Measurements from ENCODE around the gene BMAL2. TPM values are rescaled to one million over a fixed set of nuclear protein-coding genes. Genes with fewer than 3 reads are reported as not detected.

The BMAL2 gene
- total RNA-seq, 2 donors from 2014 or later: 12.0 to 19.9 TPM

DNA sequence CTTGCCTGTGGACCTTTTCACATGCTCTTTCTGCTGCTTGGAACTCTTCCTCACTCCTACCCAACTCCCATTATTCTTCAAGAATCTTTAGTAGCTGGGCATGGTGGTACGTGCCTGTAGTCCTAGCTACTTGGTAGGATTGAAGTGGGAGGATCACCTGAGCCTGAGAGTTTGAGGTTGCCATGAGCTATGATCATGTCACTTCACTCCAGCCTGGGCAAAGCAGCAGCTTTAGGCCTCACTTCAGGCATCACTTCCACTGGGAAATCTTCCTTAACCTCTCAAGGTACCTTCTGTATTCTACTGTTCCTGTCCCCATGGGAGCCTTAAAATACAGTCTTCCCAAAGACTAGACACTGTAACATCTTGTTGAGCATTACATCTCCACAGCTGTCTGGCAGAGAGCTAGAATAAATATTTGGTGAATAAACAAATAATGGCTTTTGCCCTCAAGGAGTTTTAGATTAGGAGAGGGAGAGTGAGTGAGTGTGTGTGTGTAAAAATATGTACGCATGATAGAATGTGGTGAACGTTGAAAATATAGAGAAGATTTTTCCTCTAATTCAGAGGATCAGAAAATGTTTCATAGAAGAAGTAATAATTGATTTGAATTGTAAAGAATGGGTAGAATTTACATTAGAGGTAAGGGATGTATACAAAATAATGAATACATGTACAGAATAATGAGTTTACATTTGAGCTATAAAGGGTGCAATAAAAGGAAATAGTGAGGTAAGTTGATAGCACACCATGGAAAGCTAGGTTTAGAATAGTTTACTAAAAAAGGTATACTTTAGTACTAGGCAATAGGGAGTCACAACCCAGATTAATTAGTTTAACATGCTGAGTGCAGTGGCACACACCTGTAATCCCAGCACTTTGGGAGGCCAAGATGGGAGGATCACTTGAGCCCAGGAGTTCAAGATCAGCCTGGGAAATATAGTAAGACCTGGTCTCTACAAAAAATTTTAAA lies 29.2 kb upstream of the BMAL2 start:
- no peak overlapping the region for H3K4me3 Mint-ChIP-seq
- no peak for ATAC-seq (replicated peaks)
- H3K9me3 Mint-ChIP-seq: no peaks in the 10 kb centered on the region
- peaks cover 42% of the 10 kb centered on the region for H3K36me3 Mint-ChIP-seq (ENCODE audit: low read depth)
- peak overlapping the region; percentile 5 for H3K27ac Mint-ChIP-seq
- H3K4me1 Mint-ChIP-seq: peaks cover 9% of the 10 kb centered on the region
- H3K27me3 Mint-ChIP-seq: no peaks in the 10 kb centered on the region

DNA sequence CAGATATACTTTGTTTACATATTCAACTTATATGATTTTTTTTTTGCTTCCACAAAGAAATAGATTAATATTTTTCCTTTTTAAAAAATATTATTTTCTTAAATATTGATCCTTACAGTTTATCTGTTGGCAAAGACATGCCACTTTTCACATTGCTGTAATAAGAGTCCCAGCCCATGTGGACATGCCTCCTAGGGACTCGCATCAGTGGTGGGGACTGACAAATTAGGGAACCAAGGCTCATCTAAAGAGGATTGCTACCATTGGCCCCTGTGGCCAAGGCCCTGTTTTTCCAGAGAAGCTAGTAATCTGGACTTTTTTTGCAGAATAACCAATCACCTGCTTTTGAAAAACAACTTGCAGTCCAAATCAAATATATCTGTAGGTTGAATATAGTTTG lies 27.8 kb upstream of the BMAL2 start:
- ATAC-seq (replicated peaks): no peak
- no peak overlapping the region for H3K27ac Mint-ChIP-seq
- no peaks in the 10 kb centered on the region for H3K4me1 Mint-ChIP-seq
- H3K36me3 Mint-ChIP-seq (ENCODE audit: low read depth): peaks cover 38% of the 10 kb centered on the region
- no peak overlapping the region for H3K4me3 Mint-ChIP-seq
- H3K9me3 Mint-ChIP-seq: no peaks in the 10 kb centered on the region
- no peaks in the 10 kb centered on the region for H3K27me3 Mint-ChIP-seq

- H3K4me1 Mint-ChIP-seq: no peaks in the 10 kb centered on the region
- ATAC-seq (replicated peaks): no peak
- no peaks in the 10 kb centered on the region for H3K9me3 Mint-ChIP-seq
- H3K27me3 Mint-ChIP-seq: no peaks in the 10 kb centered on the region
- H3K27ac Mint-ChIP-seq: no peak overlapping the region
- no peak overlapping the region for H3K4me3 Mint-ChIP-seq
- H3K36me3 Mint-ChIP-seq (ENCODE audit: low read depth): peaks cover 36% of the 10 kb centered on the region
Observed at GRCh38 chr12:27305673-27306456, 26.8 kb upstream of the BMAL2 start.

DNA sequence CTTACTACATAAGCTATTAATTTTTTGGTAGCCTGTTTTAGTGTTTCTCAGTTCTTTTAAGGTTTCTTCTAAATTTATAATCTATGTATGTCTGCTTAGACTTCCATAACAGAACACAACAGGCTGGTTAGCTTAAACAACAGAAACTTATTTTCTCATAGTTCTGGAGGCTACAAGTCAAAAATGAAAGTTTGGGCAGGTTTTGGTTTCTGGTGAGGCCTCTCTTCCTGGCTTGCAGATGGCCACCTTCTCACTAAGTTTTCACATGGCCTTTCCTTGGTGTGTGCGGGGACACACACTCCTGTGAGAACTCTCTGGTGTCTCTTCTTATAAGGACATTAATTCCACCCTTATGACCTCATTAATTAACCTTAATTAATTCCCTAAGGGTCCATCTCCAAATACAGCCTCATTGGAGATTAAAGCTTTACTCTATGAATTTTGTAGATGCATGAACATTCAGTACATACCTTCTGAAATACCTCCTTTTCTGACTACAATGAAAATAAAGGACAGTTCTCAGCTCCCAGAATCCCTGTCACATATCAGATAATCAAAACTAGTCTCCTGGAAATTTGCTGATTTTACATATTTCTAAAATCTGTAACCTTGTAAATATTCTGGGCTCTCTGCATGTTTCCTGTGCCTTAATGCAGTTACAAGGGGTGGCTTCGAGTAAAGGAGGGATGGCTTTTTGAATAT lies 23.2 kb upstream of the BMAL2 start:
- no peak overlapping the region for H3K27ac Mint-ChIP-seq
- H3K9me3 Mint-ChIP-seq: no peaks in the 10 kb centered on the region
- no peaks in the 10 kb centered on the region for H3K27me3 Mint-ChIP-seq
- H3K4me1 Mint-ChIP-seq: no peaks in the 10 kb centered on the region
- peaks cover 61% of the 10 kb centered on the region for H3K36me3 Mint-ChIP-seq (ENCODE audit: low read depth)
- no peak for ATAC-seq (replicated peaks)
- H3K4me3 Mint-ChIP-seq: no peak overlapping the region

DNA sequence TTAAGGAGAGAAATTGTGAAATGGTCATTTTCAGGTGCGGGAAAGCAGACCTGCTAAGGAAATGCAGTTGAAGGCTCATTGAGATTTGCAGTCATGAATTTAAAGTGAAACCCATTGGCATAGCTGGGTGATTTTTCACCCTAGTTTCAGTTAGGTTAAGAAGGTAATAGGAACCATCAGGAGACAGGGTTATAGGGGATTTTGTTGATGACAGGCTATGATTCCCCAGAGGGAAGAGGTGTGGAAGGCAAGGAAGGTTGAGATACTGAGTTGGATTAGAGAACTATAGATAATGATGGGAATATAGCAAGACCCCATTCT lies 22.7 kb upstream of the BMAL2 start:
- Mint-ChIP-seq H3K4me1 (no peaks in the 10 kb centered on the region), H3K36me3 (ENCODE audit: low read depth) (peaks cover 66% of the 10 kb centered on the region), H3K27me3 (no peaks in the 10 kb centered on the region), H3K27ac (no peak overlapping the region), H3K4me3 (no peak overlapping the region), H3K9me3 (no peaks in the 10 kb centered on the region)
- ATAC-seq (replicated peaks): no peak

DNA sequence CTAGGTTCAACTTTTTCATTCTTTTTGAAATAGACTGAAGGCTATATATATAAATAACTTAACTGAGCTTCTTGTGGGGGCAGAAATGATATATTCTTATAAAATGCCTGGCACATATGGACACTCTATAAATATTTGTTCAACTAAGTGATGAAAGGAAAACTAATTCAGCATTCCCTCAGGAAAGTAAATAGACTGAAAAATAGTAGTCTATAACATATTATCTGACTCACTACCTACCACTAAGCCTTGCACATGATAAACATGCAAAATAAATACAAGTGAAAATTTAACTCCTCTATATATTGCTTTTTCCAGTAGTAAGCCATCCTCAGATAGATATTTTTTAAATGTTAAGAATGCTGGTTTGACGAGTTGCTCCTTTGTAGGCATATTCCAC lies 15.7 kb upstream of the BMAL2 start:
- H3K36me3 Mint-ChIP-seq (ENCODE audit: low read depth): peaks cover 75% of the 10 kb centered on the region

DNA sequence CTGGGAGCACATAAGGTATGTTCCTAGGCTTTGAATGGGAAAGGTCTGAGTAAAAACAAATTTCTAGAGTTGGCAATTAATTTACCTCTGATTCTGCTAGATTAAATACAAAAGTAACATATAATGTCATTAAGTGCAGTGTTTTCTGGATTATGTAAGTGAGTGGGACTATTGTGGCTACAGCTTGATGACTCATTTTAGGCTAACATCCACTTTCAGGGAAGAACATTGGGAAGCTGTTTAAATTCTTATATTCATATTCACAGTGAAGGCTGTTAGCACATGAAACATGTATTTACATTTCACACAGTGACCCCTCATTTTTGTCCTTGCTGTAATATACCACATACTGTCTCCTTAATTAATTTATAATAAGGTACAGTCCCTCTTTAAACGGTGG lies 13.2 kb upstream of the BMAL2 start:
- ATAC-seq (replicated peaks): no peak
- no peaks in the 10 kb centered on the region for H3K9me3 Mint-ChIP-seq
- peaks cover 67% of the 10 kb centered on the region for H3K36me3 Mint-ChIP-seq (ENCODE audit: low read depth)
- H3K4me1 Mint-ChIP-seq: no peaks in the 10 kb centered on the region
- H3K27ac Mint-ChIP-seq: no peak overlapping the region
- H3K27me3 Mint-ChIP-seq: no peaks in the 10 kb centered on the region
- H3K4me3 Mint-ChIP-seq: no peak overlapping the region

More for the DNA sequence above, 15.7 kb upstream of the BMAL2 start:
- no peaks in the 10 kb centered on the region for H3K4me1 Mint-ChIP-seq
- H3K9me3 Mint-ChIP-seq: no peaks in the 10 kb centered on the region
- ATAC-seq (replicated peaks): no peak
- no peak overlapping the region for H3K4me3 Mint-ChIP-seq
- H3K27ac Mint-ChIP-seq: no peak overlapping the region
- no peaks in the 10 kb centered on the region for H3K27me3 Mint-ChIP-seq

GRCh38 chr12:27319848-27320247 lies 12.8 kb upstream of the BMAL2 start:
- no peak for ATAC-seq (replicated peaks)
- Mint-ChIP-seq H3K9me3 (no peaks in the 10 kb centered on the region), H3K4me1 (no peaks in the 10 kb centered on the region), H3K36me3 (ENCODE audit: low read depth) (peaks cover 62% of the 10 kb centered on the region), H3K27me3 (no peaks in the 10 kb centered on the region), H3K27ac (no peak overlapping the region), H3K4me3 (no peak overlapping the region)

GRCh38 chr12:27324530-27324929 lies 8.1 kb upstream of the BMAL2 start:
- no peak for ATAC-seq (replicated peaks)

GRCh38 chr12:27330846-27331245 lies 1.8 kb upstream of the BMAL2 start:
- H3K9me3 Mint-ChIP-seq: no peaks in the 10 kb centered on the region
- H3K36me3 Mint-ChIP-seq (ENCODE audit: low read depth): peaks cover 5% of the 10 kb centered on the region
- no peak for ATAC-seq (replicated peaks)
- peaks cover 19% of the 10 kb centered on the region for H3K27me3 Mint-ChIP-seq
- peaks cover 34% of the 10 kb centered on the region for H3K4me1 Mint-ChIP-seq
- peak overlapping the region; percentile 90 for H3K4me3 Mint-ChIP-seq
- H3K27ac Mint-ChIP-seq: peak overlapping the region; percentile 93

More at GRCh38 chr12:27324530-27324929, 8.1 kb upstream of the BMAL2 start:
- Mint-ChIP-seq H3K9me3 (no peaks in the 10 kb centered on the region), H3K27me3 (no peaks in the 10 kb centered on the region), H3K4me3 (no peak overlapping the region), H3K4me1 (peaks cover 5% of the 10 kb centered on the region), H3K27ac (no peak overlapping the region), H3K36me3 (ENCODE audit: low read depth) (peaks cover 29% of the 10 kb centered on the region)

DNA sequence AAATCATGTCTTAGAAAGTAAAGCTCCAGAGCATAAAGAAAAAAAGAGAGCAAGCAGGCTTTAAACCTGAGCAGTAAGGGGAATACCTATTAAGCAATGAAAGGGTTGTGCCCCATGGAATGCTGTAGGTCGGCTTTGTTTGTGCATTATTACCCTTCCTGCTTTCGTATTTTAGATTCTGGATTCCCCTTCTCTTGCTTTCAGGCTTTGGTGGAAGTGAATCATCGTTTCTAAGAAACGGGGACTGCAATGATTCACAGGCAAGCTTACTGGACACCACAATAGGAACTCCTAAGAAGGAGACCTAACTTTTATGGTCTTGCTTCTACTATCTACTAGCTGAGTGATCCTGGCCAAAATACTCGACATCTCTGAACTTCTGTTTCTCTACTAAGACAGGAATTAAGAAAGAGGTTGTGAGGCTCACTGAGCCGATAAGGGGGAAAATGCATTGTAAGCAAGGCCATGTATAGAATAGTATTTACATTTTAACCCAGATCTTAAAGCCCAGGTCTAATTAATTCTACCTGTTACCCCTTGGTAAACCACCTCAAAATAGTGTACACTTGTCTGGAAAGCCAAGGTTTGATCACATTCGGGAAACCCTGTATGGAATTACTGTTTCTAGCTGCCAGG lies 1.2 kb upstream of the BMAL2 start:
- peak; percentile 85 for ATAC-seq (replicated peaks)
- H3K27ac Mint-ChIP-seq: peak overlapping the region; percentile 93
- peaks cover 19% of the 10 kb centered on the region for H3K27me3 Mint-ChIP-seq
- H3K9me3 Mint-ChIP-seq: no peaks in the 10 kb centered on the region
- peaks cover 34% of the 10 kb centered on the region for H3K4me1 Mint-ChIP-seq
- H3K4me3 Mint-ChIP-seq: peak overlapping the region; percentile 90
- peaks cover 5% of the 10 kb centered on the region for H3K36me3 Mint-ChIP-seq (ENCODE audit: low read depth)

DNA sequence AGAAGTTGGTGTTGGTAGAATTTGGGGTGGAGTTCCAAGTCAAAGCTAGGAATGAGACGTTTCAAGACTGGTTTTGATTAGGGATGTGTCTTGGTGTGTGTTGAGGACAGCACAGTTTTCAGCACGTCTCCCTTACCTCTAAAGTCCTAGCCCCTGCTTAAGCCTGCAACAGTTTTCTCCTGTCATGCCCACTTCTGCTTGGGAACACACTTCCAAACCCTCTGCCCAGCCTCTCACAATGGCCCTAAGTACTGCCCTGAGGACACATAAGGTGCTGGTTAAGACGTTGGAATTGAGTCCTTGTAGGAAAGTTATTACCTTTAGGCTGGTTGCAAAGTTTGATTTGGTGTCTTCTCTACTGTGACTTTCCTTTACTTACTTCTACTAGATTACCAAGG lies 710 bp upstream of the BMAL2 start:
- H3K9me3 Mint-ChIP-seq: no peaks in the 10 kb centered on the region
- H3K4me1 Mint-ChIP-seq: peaks cover 34% of the 10 kb centered on the region
- peaks cover 5% of the 10 kb centered on the region for H3K36me3 Mint-ChIP-seq (ENCODE audit: low read depth)
- ATAC-seq (replicated peaks): no peak
- H3K27me3 Mint-ChIP-seq: peaks cover 19% of the 10 kb centered on the region
- H3K4me3 Mint-ChIP-seq: peak overlapping the region; percentile 90
- peak overlapping the region; percentile 93 for H3K27ac Mint-ChIP-seq

GRCh38 chr12:27332407-27332713 lies 276 bp upstream of the BMAL2 start:
- Mint-ChIP-seq H3K27ac (peak overlapping the region; percentile 93), H3K4me1 (peaks cover 37% of the 10 kb centered on the region), H3K9me3 (no peaks in the 10 kb centered on the region), H3K4me3 (peak overlapping the region; percentile 90), H3K36me3 (ENCODE audit: low read depth) (peaks cover 5% of the 10 kb centered on the region), H3K27me3 (peaks cover 19% of the 10 kb centered on the region)
- no peak for ATAC-seq (replicated peaks)

DNA sequence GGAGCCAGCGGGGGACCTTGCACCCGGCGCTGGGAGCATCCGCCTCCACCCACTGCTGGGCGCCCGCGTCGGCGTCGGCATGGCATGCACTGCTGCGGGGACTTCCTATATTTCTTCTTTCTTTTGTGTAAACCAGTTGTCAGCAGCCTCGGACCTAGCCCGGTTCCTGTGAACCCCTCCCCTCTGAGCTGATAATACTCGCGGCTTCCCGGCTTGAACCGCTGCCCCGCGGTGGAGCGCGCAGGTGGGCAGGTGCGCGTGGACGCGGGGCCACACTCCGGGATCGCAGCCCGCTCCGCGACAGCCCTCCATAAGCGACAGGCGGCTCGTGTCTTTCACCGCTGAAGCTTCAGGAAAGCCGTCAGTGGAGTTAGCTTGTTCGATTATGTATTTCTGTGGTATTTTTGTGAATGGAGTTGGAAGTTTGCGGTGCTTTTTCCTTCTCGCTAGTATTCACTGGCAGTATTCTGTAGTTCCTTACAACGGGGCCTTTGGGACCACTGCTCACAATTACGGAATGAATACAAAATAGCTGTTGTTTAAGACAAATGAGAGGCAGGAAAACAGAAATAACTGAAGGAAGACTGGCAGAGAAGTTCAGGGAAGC lies 870 bp downstream of the BMAL2 start:
- H3K9me3 Mint-ChIP-seq: no peaks in the 10 kb centered on the region

More for the DNA sequence above, 870 bp downstream of the BMAL2 start:
- peak overlapping the region; percentile 88 for H3K4me3 Mint-ChIP-seq
- H3K27ac Mint-ChIP-seq: peak overlapping the region; percentile 44
- H3K27me3 Mint-ChIP-seq: peaks cover 19% of the 10 kb centered on the region
- peaks cover 5% of the 10 kb centered on the region for H3K36me3 Mint-ChIP-seq (ENCODE audit: low read depth)
- peak; percentile 33 for ATAC-seq (replicated peaks)
- H3K4me1 Mint-ChIP-seq: peaks cover 38% of the 10 kb centered on the region

Data from activated T-helper 17 cell treated with anti-CD3 and anti-CD28 coated beads, Interleukin-2, amount 50 U/mL, for 72 hours (primary cell).